SK-N-SH treated with all-trans-retinoic acid at 6 μM for 48 hours (cell line): Measurements from ENCODE around the gene STEAP3.

ENCODE experiments used
- ARNTL ChIP-seq: fragments of 450-650 bp; formaldehyde crosslinking; IDR thresholded peaks from 2 replicates; pipeline ENCODE4 v1.5.0; 2020; ENCODE audit warnings: low read depth, mild to moderate bottlenecking, moderate library complexity, borderline replicate concordance
- CSDC2 ChIP-seq: fragments of 250-450 bp; sonication (Bioruptor Pico); IDR thresholded peaks from 2 replicates; pipeline ENCODE4 v1.5.0; 2020; ENCODE audit warnings: mild to moderate bottlenecking, moderate library complexity
- ESRRG ChIP-seq: fragments of 250-450 bp; sonication (Bioruptor Pico); IDR thresholded peaks from 2 replicates; pipeline ENCODE4 v1.6.1; 2021; ENCODE audit warnings: mild to moderate bottlenecking
- GLIS3 ChIP-seq: fragments of 250-450 bp; sonication (Bioruptor Pico); IDR thresholded peaks from 2 replicates; pipeline ENCODE4 v1.5.0; 2020; ENCODE audit warnings: mild to moderate bottlenecking, moderate library complexity
- RARB ChIP-seq: fragments of 250-450 bp; sonication (Bioruptor Pico); IDR thresholded peaks from 2 replicates; pipeline ENCODE4 v1.8.0; 2021; ENCODE audit warnings: mild to moderate bottlenecking, moderate library complexity
- SNAI2 ChIP-seq: fragments of 250-450 bp; sonication (Bioruptor Pico); IDR thresholded peaks from 2 replicates; pipeline ENCODE4 v1.5.0; 2020; ENCODE audit warnings: mild to moderate bottlenecking, moderate library complexity
- ZC3H10 ChIP-seq: fragments of 250-450 bp; sonication (Bioruptor Pico); IDR thresholded peaks from 2 replicates; pipeline ENCODE4 v1.5.1; 2021; ENCODE audit warnings: mild to moderate bottlenecking, moderate library complexity
- ZFP3 ChIP-seq: fragments of 250-450 bp; sonication (Bioruptor Pico); IDR thresholded peaks from 2 replicates; pipeline ENCODE4 v1.5.0; 2020; ENCODE audit warnings: mild to moderate bottlenecking, moderate library complexity
- ZFP30 ChIP-seq: fragments of 450-650 bp; formaldehyde crosslinking; IDR thresholded peaks from 2 replicates; pipeline ENCODE4 v1.5.0; 2022; ENCODE audit warnings: mild to moderate bottlenecking, moderate library complexity
- ZNF70 ChIP-seq: fragments of 450-650 bp; formaldehyde crosslinking; IDR thresholded peaks from 2 replicates; pipeline ENCODE4 v1.5.0; 2020; ENCODE audit warnings: mild to moderate bottlenecking, moderate library complexity
- ZNF8 ChIP-seq: fragments of 450-650 bp; formaldehyde crosslinking; IDR thresholded peaks from 2 replicates; pipeline ENCODE4 v1.5.0; 2020; ENCODE audit warnings: mild to moderate bottlenecking, moderate library complexity
- TF ChIP-seq, protein P1 (sequence below): fragments of 250-450 bp; sonication (Bioruptor Pico); IDR thresholded peaks from 2 replicates; pipeline ENCODE4 v1.5.1; 2020; ENCODE audit warnings: low read depth, mild to moderate bottlenecking, moderate library complexity
- TF ChIP-seq, protein P2 (sequence below): fragments of 250-450 bp; sonication (Bioruptor Pico); IDR thresholded peaks from 2 replicates; pipeline ENCODE4 v1.8.0; 2020; ENCODE audit warnings: mild to moderate bottlenecking, moderate library complexity, borderline replicate concordance
- TF ChIP-seq, protein P3 (sequence below): fragments of 250-450 bp; sonication (Bioruptor Pico); IDR thresholded peaks from 2 replicates; pipeline ENCODE4 v1.8.0; 2021; ENCODE audit warnings: low read depth, mild to moderate bottlenecking, moderate library complexity, borderline replicate concordance

GRCh38 chr2:119289093-119289492 is 65.5 kb downstream of the STEAP3 start:
- TF ChIP-seq ZNF8 (no peak), ZC3H10 (CRISPR knock-in tag) (no peak), GLIS3 (CRISPR knock-in tag) (no peak), ZNF70 (no peak), ARNTL (no peak), ZFP30 (CRISPR knock-in tag) (no peak), ZFP3 (no peak), SNAI2 (CRISPR knock-in tag) (no peak), CSDC2 (CRISPR knock-in tag) (no peak), ESRRG (CRISPR knock-in tag) (no peak), RARB (CRISPR knock-in tag) (no peak)
- TF ChIP-seq, protein P1, sequence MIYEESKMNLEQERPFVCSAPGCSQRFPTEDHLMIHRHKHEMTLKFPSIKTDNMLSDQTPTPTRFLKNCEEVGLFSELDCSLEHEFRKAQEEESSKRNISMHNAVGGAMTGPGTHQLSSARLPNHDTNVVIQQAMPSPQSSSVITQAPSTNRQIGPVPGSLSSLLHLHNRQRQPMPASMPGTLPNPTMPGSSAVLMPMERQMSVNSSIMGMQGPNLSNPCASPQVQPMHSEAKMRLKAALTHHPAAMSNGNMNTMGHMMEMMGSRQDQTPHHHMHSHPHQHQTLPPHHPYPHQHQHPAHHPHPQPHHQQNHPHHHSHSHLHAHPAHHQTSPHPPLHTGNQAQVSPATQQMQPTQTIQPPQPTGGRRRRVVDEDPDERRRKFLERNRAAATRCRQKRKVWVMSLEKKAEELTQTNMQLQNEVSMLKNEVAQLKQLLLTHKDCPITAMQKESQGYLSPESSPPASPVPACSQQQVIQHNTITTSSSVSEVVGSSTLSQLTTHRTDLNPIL (CRISPR knock-in tag): no peak
- TF ChIP-seq, protein P2, sequence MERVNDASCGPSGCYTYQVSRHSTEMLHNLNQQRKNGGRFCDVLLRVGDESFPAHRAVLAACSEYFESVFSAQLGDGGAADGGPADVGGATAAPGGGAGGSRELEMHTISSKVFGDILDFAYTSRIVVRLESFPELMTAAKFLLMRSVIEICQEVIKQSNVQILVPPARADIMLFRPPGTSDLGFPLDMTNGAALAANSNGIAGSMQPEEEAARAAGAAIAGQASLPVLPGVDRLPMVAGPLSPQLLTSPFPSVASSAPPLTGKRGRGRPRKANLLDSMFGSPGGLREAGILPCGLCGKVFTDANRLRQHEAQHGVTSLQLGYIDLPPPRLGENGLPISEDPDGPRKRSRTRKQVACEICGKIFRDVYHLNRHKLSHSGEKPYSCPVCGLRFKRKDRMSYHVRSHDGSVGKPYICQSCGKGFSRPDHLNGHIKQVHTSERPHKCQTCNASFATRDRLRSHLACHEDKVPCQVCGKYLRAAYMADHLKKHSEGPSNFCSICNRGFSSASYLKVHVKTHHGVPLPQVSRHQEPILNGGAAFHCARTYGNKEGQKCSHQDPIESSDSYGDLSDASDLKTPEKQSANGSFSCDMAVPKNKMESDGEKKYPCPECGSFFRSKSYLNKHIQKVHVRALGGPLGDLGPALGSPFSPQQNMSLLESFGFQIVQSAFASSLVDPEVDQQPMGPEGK (CRISPR knock-in tag): no peak
- TF ChIP-seq, protein P3, sequence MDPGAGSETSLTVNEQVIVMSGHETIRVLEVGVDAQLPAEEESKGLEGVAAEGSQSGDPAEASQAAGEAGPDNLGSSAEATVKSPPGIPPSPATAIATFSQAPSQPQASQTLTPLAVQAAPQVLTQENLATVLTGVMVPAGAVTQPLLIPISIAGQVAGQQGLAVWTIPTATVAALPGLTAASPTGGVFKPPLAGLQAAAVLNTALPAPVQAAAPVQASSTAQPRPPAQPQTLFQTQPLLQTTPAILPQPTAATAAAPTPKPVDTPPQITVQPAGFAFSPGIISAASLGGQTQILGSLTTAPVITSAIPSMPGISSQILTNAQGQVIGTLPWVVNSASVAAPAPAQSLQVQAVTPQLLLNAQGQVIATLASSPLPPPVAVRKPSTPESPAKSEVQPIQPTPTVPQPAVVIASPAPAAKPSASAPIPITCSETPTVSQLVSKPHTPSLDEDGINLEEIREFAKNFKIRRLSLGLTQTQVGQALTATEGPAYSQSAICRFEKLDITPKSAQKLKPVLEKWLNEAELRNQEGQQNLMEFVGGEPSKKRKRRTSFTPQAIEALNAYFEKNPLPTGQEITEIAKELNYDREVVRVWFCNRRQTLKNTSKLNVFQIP: no peak
